ENCODE measurements around the gene IDH1. TPM values are rescaled to one million over a fixed set of nuclear protein-coding genes. Genes with fewer than 3 reads are reported as not detected.

The IDH1 gene
- total RNA-seq, 1 experiment from 2014 or later = 166 TPM

DNA sequence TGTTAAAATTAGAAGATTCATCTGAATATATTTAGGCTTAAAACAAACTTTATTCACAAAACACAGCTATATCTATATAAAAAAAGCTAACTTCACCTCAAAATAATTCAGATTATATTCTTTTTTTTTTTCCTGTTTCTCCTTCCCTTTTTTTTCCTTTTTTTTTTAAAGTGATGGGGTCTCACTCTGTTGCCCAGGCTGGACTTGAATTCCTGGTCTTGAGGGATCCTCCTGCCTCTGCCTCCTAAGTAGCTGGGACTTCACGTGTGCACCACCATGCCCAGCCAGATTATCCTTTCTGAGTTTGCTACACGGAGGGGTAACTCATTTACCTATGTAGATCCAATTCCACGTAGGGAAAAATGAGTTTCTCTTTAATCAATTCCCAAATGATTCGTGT is 3.8 kb downstream of the IDH1 start:
- Mint-ChIP-seq H3K4me1 (ENCODE audit: low read depth, unreplicated experiment) (peaks cover 17% of the 10 kb centered on the region), H3K4me3 (ENCODE audit: low read depth, unreplicated experiment) (no peak overlapping the region), H3K27ac (ENCODE audit: unreplicated experiment) (no peak overlapping the region), H3K9me3 (ENCODE audit: low read depth, unreplicated experiment) (no peaks in the 10 kb centered on the region), H3K36me3 (ENCODE audit: insufficient read depth, unreplicated experiment) (peaks cover 80% of the 10 kb centered on the region), H3K27me3 (ENCODE audit: unreplicated experiment) (no peaks in the 10 kb centered on the region)
- intact Hi-C loops (cut with micrococcal nuclease; ENCODE audit: unreplicated experiment) = no loop called here
- no peak for TF ChIP-seq CTCF (IDR thresholded peaks at IDR 0.05; ENCODE audit: unreplicated experiment)
- BruUV-seq (replicated peaks) = no TSS peak
- CTCF ChIA-PET = no interaction called here
- DNase-seq = no peak

DNA sequence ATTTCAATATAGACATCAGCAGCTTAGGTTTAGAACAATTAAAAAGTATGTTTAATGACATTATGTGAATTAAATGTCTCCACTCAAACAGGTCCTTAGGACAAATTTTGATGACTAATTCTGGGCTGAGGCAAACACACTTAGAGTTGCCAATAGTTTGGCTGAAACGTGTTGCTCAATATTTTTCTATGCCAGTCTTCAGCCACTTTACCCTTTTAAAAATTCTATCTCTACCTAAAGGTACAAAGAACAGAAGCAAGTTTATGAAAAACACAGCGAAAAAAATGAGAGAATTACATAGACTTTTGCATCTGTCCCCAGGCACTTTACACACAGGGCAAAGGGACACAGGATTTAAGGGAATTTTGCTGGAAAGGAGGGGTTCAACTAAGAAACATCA is 4.5 kb downstream of the IDH1 start:
- peaks cover 17% of the 10 kb centered on the region for H3K4me1 Mint-ChIP-seq (ENCODE audit: low read depth, unreplicated experiment)
- H3K27ac Mint-ChIP-seq (ENCODE audit: unreplicated experiment) = no peak overlapping the region
- H3K27me3 Mint-ChIP-seq (ENCODE audit: unreplicated experiment) = no peaks in the 10 kb centered on the region
- H3K9me3 Mint-ChIP-seq (ENCODE audit: low read depth, unreplicated experiment) = no peaks in the 10 kb centered on the region
- no TSS peak for BruUV-seq (replicated peaks)
- intact Hi-C loops (cut with micrococcal nuclease; ENCODE audit: unreplicated experiment) = no loop called here
- TF ChIP-seq CTCF (IDR thresholded peaks at IDR 0.05; ENCODE audit: unreplicated experiment) = no peak
- no peak overlapping the region for H3K4me3 Mint-ChIP-seq (ENCODE audit: low read depth, unreplicated experiment)
- CTCF ChIA-PET = no interaction called here
- peaks cover 81% of the 10 kb centered on the region for H3K36me3 Mint-ChIP-seq (ENCODE audit: insufficient read depth, unreplicated experiment)
- no peak for DNase-seq

GRCh38 chr2:208249296-208249695 is 5.6 kb downstream of the IDH1 start:
- intact Hi-C loops (cut with micrococcal nuclease; ENCODE audit: unreplicated experiment) = no loop called here
- Mint-ChIP-seq H3K27ac (ENCODE audit: unreplicated experiment) (no peak overlapping the region), H3K27me3 (ENCODE audit: unreplicated experiment) (no peaks in the 10 kb centered on the region), H3K36me3 (ENCODE audit: insufficient read depth, unreplicated experiment) (peaks cover 81% of the 10 kb centered on the region), H3K4me3 (ENCODE audit: low read depth, unreplicated experiment) (no peak overlapping the region), H3K9me3 (ENCODE audit: low read depth, unreplicated experiment) (no peaks in the 10 kb centered on the region), H3K4me1 (ENCODE audit: low read depth, unreplicated experiment) (peaks cover 24% of the 10 kb centered on the region)
- BruUV-seq (replicated peaks) = no TSS peak
- DNase-seq = no peak
- TF ChIP-seq CTCF (IDR thresholded peaks at IDR 0.05; ENCODE audit: unreplicated experiment) = no peak
- CTCF ChIA-PET = no interaction called here

DNA sequence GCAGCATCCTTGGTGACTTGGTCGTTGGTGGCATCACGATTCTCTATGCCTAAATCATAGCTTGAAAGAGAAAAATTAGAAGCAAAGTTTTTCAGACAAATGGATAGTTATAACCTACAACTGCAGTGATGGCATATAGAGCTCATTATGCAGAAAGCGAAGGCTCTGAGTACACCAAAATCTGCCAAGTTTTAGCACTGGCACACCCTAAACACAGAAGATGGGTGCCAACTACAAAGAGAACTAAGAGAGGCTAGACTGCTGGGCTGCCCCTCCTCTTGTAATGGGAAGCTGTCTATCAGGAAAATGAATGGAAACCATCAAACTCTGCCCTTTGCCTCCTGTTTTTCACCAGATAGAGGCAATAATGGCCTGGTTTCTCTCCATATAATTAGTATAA is 6.3 kb downstream of the IDH1 start:
- intact Hi-C loops (cut with micrococcal nuclease; ENCODE audit: unreplicated experiment) = no loop called here
- CTCF ChIA-PET = no interaction called here
- BruUV-seq (replicated peaks) = no TSS peak
- TF ChIP-seq CTCF (IDR thresholded peaks at IDR 0.05; ENCODE audit: unreplicated experiment) = no peak
- H3K4me3 Mint-ChIP-seq (ENCODE audit: low read depth, unreplicated experiment) = no peak overlapping the region
- no peak for DNase-seq
- H3K4me1 Mint-ChIP-seq (ENCODE audit: low read depth, unreplicated experiment) = peaks cover 30% of the 10 kb centered on the region
- peaks cover 81% of the 10 kb centered on the region for H3K36me3 Mint-ChIP-seq (ENCODE audit: insufficient read depth, unreplicated experiment)
- H3K27me3 Mint-ChIP-seq (ENCODE audit: unreplicated experiment) = no peaks in the 10 kb centered on the region
- H3K9me3 Mint-ChIP-seq (ENCODE audit: low read depth, unreplicated experiment) = no peaks in the 10 kb centered on the region
- H3K27ac Mint-ChIP-seq (ENCODE audit: unreplicated experiment) = no peak overlapping the region

DNA sequence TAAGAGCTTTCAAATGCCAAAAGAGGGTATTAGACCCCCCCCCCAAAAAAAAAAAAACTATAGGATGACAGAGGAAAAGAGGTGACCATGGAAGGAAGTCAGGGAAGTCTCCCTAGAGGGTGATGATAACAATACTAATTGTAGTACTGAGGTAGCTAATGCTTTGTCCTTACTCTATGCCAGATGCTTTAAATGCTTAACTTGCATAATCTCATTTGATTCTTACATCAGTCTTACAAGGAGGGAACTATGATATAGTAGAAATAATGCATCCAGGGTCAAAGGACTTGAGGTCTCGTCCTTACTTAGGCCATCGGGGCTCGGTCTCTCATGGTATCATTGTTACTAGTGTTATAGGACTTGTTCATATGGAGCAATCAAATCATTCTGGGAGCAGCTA is 9.1 kb downstream of the IDH1 start:
- Mint-ChIP-seq H3K36me3 (ENCODE audit: insufficient read depth, unreplicated experiment) (peaks cover 87% of the 10 kb centered on the region), H3K4me1 (ENCODE audit: low read depth, unreplicated experiment) (peaks cover 27% of the 10 kb centered on the region), H3K9me3 (ENCODE audit: low read depth, unreplicated experiment) (no peaks in the 10 kb centered on the region), H3K4me3 (ENCODE audit: low read depth, unreplicated experiment) (no peak overlapping the region), H3K27me3 (ENCODE audit: unreplicated experiment) (no peaks in the 10 kb centered on the region), H3K27ac (ENCODE audit: unreplicated experiment) (no peak overlapping the region)
- intact Hi-C loops (cut with micrococcal nuclease; ENCODE audit: unreplicated experiment) = no loop called here
- no peak for DNase-seq
- TF ChIP-seq CTCF (IDR thresholded peaks at IDR 0.05; ENCODE audit: unreplicated experiment) = no peak
- CTCF ChIA-PET = no interaction called here
- BruUV-seq (replicated peaks) = no TSS peak
